A673 (cell line): ENCODE measurements around the gene MICU1.

ENCODE experiments used
- EZH2 ChIP-seq: fragments of 200-600 bp; sonication (generic); IDR thresholded peaks from 2 replicates; pipeline ENCODE4 v1.6.1; 2017; ENCODE audit warnings: borderline replicate concordance, low read depth, mild to moderate bottlenecking, mixed read lengths, antibody characterized with exemption, low read length; ENCODE audit not compliant: poor library complexity, severe bottlenecking
- TF ChIP-seq, protein P1 (sequence below): fragments of 300-800, 200-600 bp; sonication (generic); conservative IDR thresholded peaks from 2 replicates; pipeline ENCODE4 v1.5.1; 2017; ENCODE audit warnings: low read depth, mild to moderate bottlenecking, antibody characterized with exemption, low read length, moderate library complexity, mixed read lengths

DNA sequence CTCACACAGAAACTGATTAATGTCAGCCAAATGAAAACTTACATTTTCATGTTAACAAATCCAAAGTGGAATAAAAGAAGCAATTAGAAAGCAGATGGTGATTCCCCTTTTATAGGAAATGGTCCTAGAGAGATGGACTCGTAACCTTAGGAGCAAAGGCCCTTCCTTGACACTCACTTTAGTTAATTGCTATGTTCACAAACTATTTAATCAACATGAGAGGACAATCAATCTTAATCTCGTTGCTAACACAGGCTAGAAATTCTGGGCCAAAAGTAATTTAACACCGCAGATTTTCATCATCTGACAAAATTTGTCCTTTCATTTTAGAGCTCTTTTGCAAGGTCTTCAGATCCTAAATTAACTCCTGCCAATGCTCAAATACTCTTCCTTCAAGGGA, 207.2 kb downstream of the MICU1 start:
- TF ChIP-seq, protein P1, sequence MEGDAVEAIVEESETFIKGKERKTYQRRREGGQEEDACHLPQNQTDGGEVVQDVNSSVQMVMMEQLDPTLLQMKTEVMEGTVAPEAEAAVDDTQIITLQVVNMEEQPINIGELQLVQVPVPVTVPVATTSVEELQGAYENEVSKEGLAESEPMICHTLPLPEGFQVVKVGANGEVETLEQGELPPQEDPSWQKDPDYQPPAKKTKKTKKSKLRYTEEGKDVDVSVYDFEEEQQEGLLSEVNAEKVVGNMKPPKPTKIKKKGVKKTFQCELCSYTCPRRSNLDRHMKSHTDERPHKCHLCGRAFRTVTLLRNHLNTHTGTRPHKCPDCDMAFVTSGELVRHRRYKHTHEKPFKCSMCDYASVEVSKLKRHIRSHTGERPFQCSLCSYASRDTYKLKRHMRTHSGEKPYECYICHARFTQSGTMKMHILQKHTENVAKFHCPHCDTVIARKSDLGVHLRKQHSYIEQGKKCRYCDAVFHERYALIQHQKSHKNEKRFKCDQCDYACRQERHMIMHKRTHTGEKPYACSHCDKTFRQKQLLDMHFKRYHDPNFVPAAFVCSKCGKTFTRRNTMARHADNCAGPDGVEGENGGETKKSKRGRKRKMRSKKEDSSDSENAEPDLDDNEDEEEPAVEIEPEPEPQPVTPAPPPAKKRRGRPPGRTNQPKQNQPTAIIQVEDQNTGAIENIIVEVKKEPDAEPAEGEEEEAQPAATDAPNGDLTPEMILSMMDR: no peak
- no peak for TF ChIP-seq EZH2
